T-cell (primary cell): ENCODE results near the gene DHRS12. TPM values are rescaled to one million over a fixed set of nuclear protein-coding genes. Genes with fewer than 3 reads are reported as not detected.

ENCODE experiments used
- ATAC-seq, 4 experiments: fragments of 200-7000 bp in 3 of 4; fragments of 150-1000 bp in 1 of 4; cut with Tn5 transposase; replicated peaks in 1 of 4; 1 replicate in 3 of 4; 2 replicates in 1 of 4; pipeline ENCODE4 v1.10.0; 2021; ENCODE audit warnings: moderate library complexity in 3 of 4, mild to moderate bottlenecking in 2 of 4, moderate number of reproducible peaks in 1 of 4
- CTCF ChIA-PET, 2 donors: fragments of 300-600 bp; sonication (Branson Sonifier 250); formaldehyde crosslinking; loops; one replicate each; lab custom pipeline; 2022; ENCODE audit warnings: antibody characterized with exemption in 2 of 2; lab: Charles Lee
- POLR2A ChIA-PET, 2 donors: fragments of 300-600 bp; sonication (Branson Sonifier 250); formaldehyde crosslinking; loops; one replicate each; lab custom pipeline; 2022; ENCODE audit warnings: antibody characterized with exemption in 2 of 2; lab: Charles Lee
- DNase-seq, 35 experiments: peaks; one replicate each; pipeline versions ENCODE4 v3.0.0 to v3.0.0-alpha.2; 2013 to 2023
- H3K27ac ChIP-seq: one replicate; pipeline ENCODE4 v1.5.1; 2013; ENCODE audit warnings: low read length
- H3K27me3 ChIP-seq, 2 experiments: replicated peaks in 1 of 2; 1 replicate in 1 of 2; 2 replicates in 1 of 2; pipeline versions ENCODE4 v1.6.1 to v1.7.0; 2013; ENCODE audit warnings: low read length in 1 of 2, mixed read lengths in 1 of 2; ENCODE audit not compliant: control insufficient read depth in 2 of 2, insufficient read depth in 2 of 2; ENCODE audit errors: extremely low read depth in 1 of 2
- H3K36me3 ChIP-seq, 2 donors: 1 replicate in 1 of 2; 2 replicates in 1 of 2; pipeline versions ENCODE4 v1.6.1 to v1.7.0; 2013; ENCODE audit warnings: low read length in 1 of 2; ENCODE audit not compliant: control insufficient read depth in 2 of 2, insufficient read depth in 1 of 2; ENCODE audit errors: extremely low read depth in 1 of 2
- H3K4me1 ChIP-seq, 2 experiments: 1 replicate in 1 of 2; 2 replicates in 1 of 2; pipeline versions ENCODE4 v1.6.1 to v1.7.0; 2013; ENCODE audit warnings: low read length in 2 of 2, mixed read lengths in 1 of 2; ENCODE audit not compliant: insufficient read depth in 2 of 2, control insufficient read depth in 1 of 2; ENCODE audit errors: extremely low read depth in 1 of 2
- H3K4me3 ChIP-seq, 2 donors: 1 replicate in 1 of 2; 2 replicates in 1 of 2; pipeline versions ENCODE4 v1.5.1 to v1.7.0; 2013; ENCODE audit warnings: mild to moderate bottlenecking in 2 of 2, low read length in 1 of 2, moderate library complexity in 1 of 2; ENCODE audit not compliant: control insufficient read depth in 1 of 2; ENCODE audit errors: extremely low read depth in 1 of 2
- H3K9me3 ChIP-seq: 2 replicates; pipeline ENCODE4 v1.7.0; 2013
- H3K27ac Mint-ChIP-seq, 2 donors: one replicate each; pipeline ENCODE4 v1.8.0; 2020 to 2021; ENCODE audit warnings: mild to moderate bottlenecking in 2 of 2, mixed read lengths in 2 of 2
- H3K27me3 Mint-ChIP-seq, 2 donors: one replicate each; pipeline ENCODE4 v1.8.0; 2021 to 2022; ENCODE audit warnings: mixed read lengths in 2 of 2
- H3K36me3 Mint-ChIP-seq: one replicate; pipeline ENCODE4 v1.8.0; 2021; ENCODE audit warnings: mixed read lengths
- H3K4me1 Mint-ChIP-seq, 3 donors: one replicate each; pipeline ENCODE4 v1.8.0; 2020 to 2022; ENCODE audit warnings: mixed read lengths in 3 of 3, mild to moderate bottlenecking in 1 of 3
- H3K4me3 Mint-ChIP-seq, 3 donors: one replicate each; pipeline ENCODE4 v1.8.0; 2020 to 2022; ENCODE audit warnings: mild to moderate bottlenecking in 3 of 3, mixed read lengths in 3 of 3, moderate library complexity in 3 of 3
- H3K9me3 Mint-ChIP-seq, 3 donors: one replicate each; pipeline ENCODE4 v1.8.0; 2020 to 2022; ENCODE audit warnings: mixed read lengths in 3 of 3
- WGBS: methylation state at CpG from one replicate; pipeline ENCODE4 v1.1.5; 2013; ENCODE audit warnings: missing lambda C conversion rate; ENCODE audit not compliant: insufficient coverage; 5-methylcytosine and 5-hydroxymethylcytosine counted together
- total RNA-seq, 35 experiments: library from RNA in 6 of 35; stranded (reverse) in 6 of 35; fragments of 120-200 nt in 1 of 35; gene quantifications; one replicate each; pipeline versions ENCODE4 v1.2.1 to v1.2.4 and lab custom pipeline; 2013 to 2026

DHRS12 gene
- total RNA-seq, 5 donors from 2014 or later (not counting 1 experiment from before 2014, with no cell fraction given) = 18.1 to 27.8 (median 21.7) TPM

GRCh38 chr13:51772781-51773180, 31.2 kb downstream of the DHRS12 start:
- Mint-ChIP-seq H3K4me1 (no peaks in the 10 kb centered on the region), H3K36me3 (peaks cover 26% of the 10 kb centered on the region), H3K9me3 (no peaks in the 10 kb centered on the region), H3K27ac (no peak overlapping the region), H3K27me3 (no peaks in the 10 kb centered on the region), H3K4me3 (no peak overlapping the region)
- DNase-seq (no peak), ATAC-seq (no peak)
- ChIA-PET POLR2A (no interaction called here), CTCF (no interaction called here)
- Histone ChIP-seq H3K27ac (no peak overlapping the region), H3K36me3 (peaks cover 3 to 23% of the 10 kb centered on the region in 2 donors), H3K27me3 (no peaks in the 10 kb centered on the region), H3K4me1 (no peaks in the 10 kb centered on the region), H3K4me3 (no peak overlapping the region), H3K9me3 (no peaks in the 10 kb centered on the region)
- whole genome bisulfite sequencing = 100% methylated on average over 4 of the region's 6 CpGs

DNA sequence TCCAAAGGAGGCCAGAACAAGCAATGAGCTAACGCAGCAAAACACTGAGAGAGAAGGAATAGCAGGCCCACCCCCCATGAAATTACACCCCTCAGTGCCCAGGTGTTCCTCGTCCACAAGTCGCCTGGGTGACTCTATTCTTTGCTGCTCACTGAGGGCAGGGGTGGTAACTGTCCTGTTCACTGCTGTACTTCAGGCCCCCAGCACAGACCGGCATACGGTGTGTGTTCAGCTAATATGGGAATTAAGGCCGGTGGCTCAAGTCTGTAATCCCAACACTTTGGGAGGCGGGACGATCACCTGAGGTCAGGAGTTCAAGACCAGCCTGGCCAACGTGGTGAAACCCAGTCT, 31.9 kb downstream of the DHRS12 start:
- H3K4me1 Mint-ChIP-seq = no peaks in the 10 kb centered on the region
- Histone ChIP-seq H3K27me3 (no peaks in the 10 kb centered on the region), H3K36me3 (peaks cover 3 to 26% of the 10 kb centered on the region in 2 donors), H3K9me3 (no peaks in the 10 kb centered on the region), H3K4me1 (no peaks in the 10 kb centered on the region), H3K27ac (no peak overlapping the region), H3K4me3 (no peak overlapping the region)
- peaks cover 21% of the 10 kb centered on the region for H3K36me3 Mint-ChIP-seq
- POLR2A ChIA-PET = no interaction called here
- H3K4me3 Mint-ChIP-seq = no peak overlapping the region
- no peak for DNase-seq
- no peaks in the 10 kb centered on the region for H3K9me3 Mint-ChIP-seq
- 100% methylated on average over 1 of the region's 9 CpGs for WGBS
- H3K27me3 Mint-ChIP-seq = no peaks in the 10 kb centered on the region
- no peak for ATAC-seq
- no peak overlapping the region for H3K27ac Mint-ChIP-seq
- CTCF ChIA-PET = no interaction called here

DNA sequence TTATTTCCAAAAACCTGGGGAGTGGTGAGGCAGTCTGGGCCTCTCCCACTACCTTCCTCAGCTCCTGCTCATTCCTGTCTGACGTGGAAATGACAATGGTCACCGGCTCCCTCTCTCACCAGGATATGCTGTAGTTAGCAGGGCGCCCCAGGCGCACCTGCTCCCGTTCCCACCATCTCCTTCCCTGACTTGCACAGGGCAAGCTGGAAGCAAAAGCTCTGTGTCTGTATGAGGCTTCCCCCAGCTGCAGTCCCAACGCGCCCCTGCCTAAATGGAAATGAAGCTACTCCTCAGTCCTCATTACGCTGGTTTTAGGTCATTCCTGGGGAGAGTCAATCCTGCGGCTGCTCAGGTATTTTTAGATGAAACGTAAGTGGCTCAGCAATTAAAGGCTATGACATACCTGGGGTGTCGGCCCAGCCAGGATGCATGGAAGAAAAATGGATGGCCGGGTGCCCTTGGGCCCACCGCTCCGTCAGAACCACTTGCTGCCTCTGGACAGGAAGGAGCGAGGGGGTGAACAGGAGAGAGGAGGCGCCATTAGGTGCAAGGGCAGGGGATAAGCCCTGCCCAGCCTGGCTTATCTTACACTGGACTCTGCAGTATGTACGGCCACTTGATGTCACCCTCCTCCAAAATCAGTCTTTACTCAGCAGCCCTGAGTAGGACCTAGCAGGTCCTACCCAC, 32.4 kb downstream of the DHRS12 start:
- H3K9me3 ChIP-seq = no peaks in the 10 kb centered on the region
- Mint-ChIP-seq H3K4me1 (no peaks in the 10 kb centered on the region), H3K36me3 (peaks cover 24% of the 10 kb centered on the region), H3K9me3 (no peaks in the 10 kb centered on the region), H3K4me3 (no peak overlapping the region), H3K27me3 (no peaks in the 10 kb centered on the region), H3K27ac (peak overlapping the region in 1 of 2 donors; percentile 55)
- no peaks in the 10 kb centered on the region for H3K27me3 ChIP-seq
- H3K4me3 ChIP-seq = no peak overlapping the region
- H3K27ac ChIP-seq = no peak overlapping the region
- POLR2A ChIA-PET = no interaction called here
- over 99% methylated on average over 15 of the region's 17 CpGs for WGBS
- DNase-seq (no peak), ATAC-seq (no peak)
- no peaks in the 10 kb centered on the region for H3K4me1 ChIP-seq
- CTCF ChIA-PET = no interaction called here
- H3K36me3 ChIP-seq = peaks cover 3 to 26% of the 10 kb centered on the region in 2 donors

DNA sequence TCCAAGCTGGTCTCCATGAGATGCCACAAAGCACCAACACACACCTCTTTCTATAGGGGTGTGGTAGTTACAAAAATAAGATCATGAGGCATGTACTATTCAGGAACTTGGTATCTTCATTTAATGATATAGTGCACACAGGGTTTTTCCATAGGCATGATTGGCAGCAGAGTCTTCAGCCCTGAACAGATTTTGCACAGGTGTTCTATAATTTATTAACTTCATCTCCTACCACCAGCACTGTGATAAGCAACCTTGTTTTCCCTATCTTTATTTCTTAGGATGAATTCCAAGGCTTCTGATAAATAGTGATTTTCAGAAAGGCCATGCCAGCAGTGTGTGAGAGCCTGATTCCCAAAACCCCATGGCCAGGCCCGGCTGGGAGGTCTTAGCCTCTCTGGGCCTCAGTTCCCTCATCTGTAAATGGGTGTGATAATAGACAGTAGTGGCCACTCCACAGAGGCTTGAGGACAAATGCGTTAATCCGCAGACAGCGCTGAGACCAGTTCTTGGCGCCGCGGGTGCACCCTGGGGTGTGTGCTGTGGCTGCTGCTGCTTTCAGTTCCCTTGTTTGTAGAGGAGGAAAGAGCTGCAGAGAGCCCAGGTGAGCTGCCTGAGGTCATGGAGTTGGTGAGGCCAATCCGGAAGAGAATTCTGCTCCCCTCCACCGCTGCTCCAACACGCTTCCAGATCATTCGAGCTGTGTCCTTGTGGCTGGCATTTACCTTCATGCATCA, 33.1 kb downstream of the DHRS12 start:
- H3K36me3 ChIP-seq = peaks cover 8 to 26% of the 10 kb centered on the region in 2 donors
- no peaks in the 10 kb centered on the region for H3K4me1 ChIP-seq
- 97% methylated on average over 7 of the region's 11 CpGs for WGBS
- CTCF ChIA-PET = no interaction called here
- H3K4me3 ChIP-seq = no peak overlapping the region
- no peak for ATAC-seq
- no peaks in the 10 kb centered on the region for H3K27me3 ChIP-seq
- H3K27ac Mint-ChIP-seq = peak overlapping the region in 1 of 2 donors; percentile 61
- no peak for DNase-seq
- H3K9me3 ChIP-seq = no peaks in the 10 kb centered on the region
- H3K27ac ChIP-seq = no peak overlapping the region
- no peak overlapping the region for H3K4me3 Mint-ChIP-seq
- peaks cover 24% of the 10 kb centered on the region for H3K36me3 Mint-ChIP-seq
- POLR2A ChIA-PET = no interaction called here
- no peaks in the 10 kb centered on the region for H3K9me3 Mint-ChIP-seq
- H3K27me3 Mint-ChIP-seq = no peaks in the 10 kb centered on the region
- H3K4me1 Mint-ChIP-seq = peaks cover 0 to under 1% (median under 1%) of the 10 kb centered on the region in 3 donors

- peaks cover 8 to 26% of the 10 kb centered on the region in 2 donors for H3K36me3 ChIP-seq
- ChIA-PET CTCF (no interaction called here), POLR2A (interaction anchor here in 1 of 2 donors (0.6 kb wide), 1 partner anchor 34 kb away, joined by 3 read pairs; no protein-coding TSS in a partner anchor)
- Mint-ChIP-seq H3K27ac (peak overlapping the region in 1 of 2 donors; percentile 61), H3K36me3 (peaks cover 24% of the 10 kb centered on the region), H3K4me1 (peaks cover 7% of the 10 kb centered on the region in 3 donors), H3K27me3 (no peaks in the 10 kb centered on the region), H3K9me3 (no peaks in the 10 kb centered on the region), H3K4me3 (no peak overlapping the region)
- DNase-seq (no peak), ATAC-seq (no peak)
- no peak overlapping the region for H3K4me3 ChIP-seq
- 94% methylated on average over 6 of the region's 6 CpGs for WGBS
- H3K27ac ChIP-seq = no peak overlapping the region
- peaks cover under 1 to 3% of the 10 kb centered on the region in 2 experiments for H3K4me1 ChIP-seq
- no peaks in the 10 kb centered on the region for H3K9me3 ChIP-seq
- H3K27me3 ChIP-seq = no peaks in the 10 kb centered on the region
Observed at GRCh38 chr13:51770160-51770559, 33.8 kb downstream of the DHRS12 start.

- ATAC-seq (no peak), DNase-seq (no peak)
- POLR2A ChIA-PET = interaction anchor here in 1 of 2 donors (0.6 kb wide), 1 partner anchor 33 kb away, joined by 3 read pairs; no protein-coding TSS in a partner anchor
- H3K27ac Mint-ChIP-seq = peak overlapping the region in 1 of 2 donors; percentile 44
- peaks cover 13% of the 10 kb centered on the region in 3 donors for H3K4me1 Mint-ChIP-seq
- H3K4me3 ChIP-seq = no peak overlapping the region
- CTCF ChIA-PET = no interaction called here
- no peak overlapping the region for H3K27ac ChIP-seq
- H3K27me3 Mint-ChIP-seq = no peaks in the 10 kb centered on the region
- H3K4me3 Mint-ChIP-seq = no peak overlapping the region
- H3K36me3 Mint-ChIP-seq = peaks cover 24% of the 10 kb centered on the region
- no peaks in the 10 kb centered on the region for H3K9me3 Mint-ChIP-seq
- H3K27me3 ChIP-seq = no peaks in the 10 kb centered on the region
- WGBS = 84% methylated on average over 6 of the region's 11 CpGs
- peaks cover 8 to 26% of the 10 kb centered on the region in 2 donors for H3K36me3 ChIP-seq
- H3K9me3 ChIP-seq = no peaks in the 10 kb centered on the region
- H3K4me1 ChIP-seq = peaks cover 4 to 9% of the 10 kb centered on the region in 2 experiments
Observed at GRCh38 chr13:51769455-51770127, 34.4 kb downstream of the DHRS12 start.
